IPS-18c (cell line): ENCODE results near the gene CMTM8.
"Not testable (repeated sequence)": the region's sequence is repeated elsewhere in the genome, so short reads cannot be mapped to it uniquely, and the experiment has no call there.

Experiments
- H3K4me3 ChIP-seq: 2 replicates; pipeline ENCODE4 v1.7.0; 2013; ENCODE audit warnings: low read depth, mild to moderate bottlenecking, low read length, moderate library complexity; ENCODE audit not compliant: insufficient read depth
- H3K9me3 ChIP-seq: one replicate; pipeline ENCODE4 v1.6.1; 2013; ENCODE audit warnings: mild to moderate bottlenecking, low read length, moderate library complexity; ENCODE audit not compliant: control insufficient read depth, insufficient read depth

The CMTM8 gene, protein sequence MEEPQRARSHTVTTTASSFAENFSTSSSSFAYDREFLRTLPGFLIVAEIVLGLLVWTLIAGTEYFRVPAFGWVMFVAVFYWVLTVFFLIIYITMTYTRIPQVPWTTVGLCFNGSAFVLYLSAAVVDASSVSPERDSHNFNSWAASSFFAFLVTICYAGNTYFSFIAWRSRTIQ

DNA sequence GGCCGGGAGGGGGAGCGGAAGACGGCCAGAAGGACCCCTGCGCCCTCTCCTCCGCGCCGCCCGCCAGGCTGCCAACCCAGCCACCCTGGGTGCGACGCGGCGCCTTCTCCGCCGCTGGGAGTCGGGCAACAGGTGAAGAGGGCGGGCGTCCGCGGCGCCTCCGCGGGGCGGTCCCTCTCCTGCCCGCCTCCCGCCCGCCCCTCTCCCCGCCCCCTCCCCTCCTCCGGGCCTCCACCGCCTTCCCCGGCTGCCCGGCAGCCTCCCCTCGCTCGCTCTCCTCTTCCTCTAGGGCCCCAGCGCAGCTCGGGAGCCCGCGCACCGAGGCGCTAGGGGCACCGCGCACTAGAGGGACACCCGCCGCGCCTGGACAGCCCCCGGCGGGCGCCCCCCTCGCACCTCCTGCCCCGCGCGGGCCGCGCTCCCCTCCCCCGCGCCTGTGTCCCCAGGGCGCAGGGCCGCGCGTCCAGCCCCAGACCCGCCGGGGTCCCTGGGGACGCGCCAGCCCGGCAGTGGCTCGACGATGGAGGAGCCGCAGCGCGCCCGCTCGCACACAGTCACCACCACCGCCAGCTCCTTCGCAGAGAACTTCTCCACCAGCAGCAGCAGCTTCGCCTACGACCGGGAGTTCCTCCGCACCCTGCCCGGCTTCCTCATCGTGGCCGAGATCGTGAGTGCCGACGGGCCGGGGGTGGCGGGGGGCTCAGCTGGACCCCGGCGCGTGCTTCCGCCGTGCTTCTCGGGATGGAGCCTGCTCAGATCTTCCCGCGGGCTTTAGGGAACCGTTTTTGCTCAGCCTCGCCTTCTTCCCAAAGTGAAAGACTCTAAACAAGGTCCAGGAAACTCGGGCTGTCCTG lies at the start of gene CMTM8:
Gene CMTM8, plus strand, starts transcription at position 228 of the 854 bp plus-strand sequence. Its CDS starts 293 bp downstream, at position 521.
- Histone ChIP-seq H3K4me3 (peak within 1 kb of the TSS; percentile 80), H3K9me3 (no peaks in the 10 kb centered on the region)

DNA sequence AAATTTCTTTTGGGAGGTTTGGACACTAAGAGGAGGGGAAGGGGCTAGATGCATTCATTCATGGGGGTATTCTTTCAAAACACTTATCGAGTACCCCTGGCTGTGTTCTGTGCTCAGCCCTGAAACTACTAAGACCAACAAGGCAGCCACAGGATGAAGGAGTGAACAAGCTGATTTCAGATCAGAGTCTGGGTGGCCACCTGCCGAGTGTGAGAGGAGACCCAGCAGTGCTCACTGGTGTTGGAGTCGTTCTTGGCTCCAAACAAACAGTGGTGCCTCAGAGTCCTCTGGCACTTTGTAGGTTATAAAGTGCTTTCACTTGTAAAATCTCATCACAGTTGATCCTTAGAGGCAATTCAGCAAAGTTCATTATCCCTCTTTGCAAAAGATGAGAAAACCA lies 48.8 kb upstream of the CMTM8 start:
- no peaks in the 10 kb centered on the region for H3K9me3 ChIP-seq
- 0 out of 2 replicates have a peak overlapping the region, but pooled peaks have one; percentile 16 for H3K4me3 ChIP-seq

DNA sequence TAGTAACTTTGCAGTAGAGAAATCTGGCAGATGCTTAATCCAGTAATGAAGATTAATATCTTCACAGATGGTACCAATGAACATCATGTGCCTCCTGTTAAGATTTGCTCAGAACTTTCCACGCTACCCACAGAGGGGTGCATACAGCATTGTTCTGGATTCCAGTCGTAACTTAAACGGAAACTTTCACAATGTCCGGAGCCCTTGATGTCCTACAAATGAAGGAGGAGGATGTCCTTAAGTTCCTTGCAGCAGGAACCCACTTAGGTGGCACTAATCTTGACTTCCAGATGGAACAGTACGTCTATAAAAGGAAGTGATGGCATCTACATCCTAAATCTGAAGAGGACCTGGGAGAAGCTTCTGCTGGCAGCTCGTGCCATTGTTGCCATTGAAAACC lies 47.9 kb upstream of the CMTM8 start:
- not testable (repeated sequence) for H3K9me3 ChIP-seq, H3K4me3 ChIP-seq

DNA sequence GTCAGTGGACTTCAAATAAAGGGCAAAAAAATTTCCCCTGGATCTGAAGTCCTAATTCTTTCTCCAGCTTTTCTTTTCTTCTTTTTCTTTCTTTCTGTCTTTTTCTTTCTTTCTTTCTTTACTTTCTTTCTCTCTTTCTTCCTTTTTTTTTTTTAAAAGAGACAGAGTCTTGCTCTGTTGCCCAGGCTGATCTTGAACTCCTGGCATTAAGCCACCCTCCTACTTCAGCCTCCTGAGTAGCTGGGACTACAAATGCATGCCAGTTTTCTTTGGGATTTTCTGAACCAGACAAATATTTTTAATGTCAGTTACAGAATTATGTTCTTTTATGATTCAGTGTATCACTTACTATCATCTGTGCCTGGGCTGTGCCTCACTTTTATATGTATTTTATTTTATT lies 45.4 kb upstream of the CMTM8 start:
- Histone ChIP-seq H3K9me3 (no peaks in the 10 kb centered on the region), H3K4me3 (no peak overlapping the region)

DNA sequence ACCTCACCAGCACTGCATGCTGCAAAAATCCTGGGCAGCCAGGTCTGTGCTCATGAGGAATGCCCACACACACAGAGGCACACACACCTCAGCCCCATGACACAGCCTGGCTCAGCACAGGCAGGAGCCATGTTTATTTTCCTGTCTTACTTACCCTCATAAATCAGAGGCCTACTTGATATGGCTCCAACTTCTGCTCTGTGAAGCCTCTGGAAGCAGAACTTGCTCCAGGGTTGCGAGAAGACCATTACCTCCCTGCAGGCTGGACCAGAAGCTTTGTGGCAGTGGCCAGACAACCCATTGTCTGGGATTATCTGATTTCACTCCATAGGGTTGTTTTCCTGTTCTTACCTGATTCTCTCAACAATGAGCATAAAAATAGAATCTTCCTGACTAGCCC lies 43.8 kb upstream of the CMTM8 start:
- Histone ChIP-seq H3K4me3 (no peak overlapping the region), H3K9me3 (no peaks in the 10 kb centered on the region)

DNA sequence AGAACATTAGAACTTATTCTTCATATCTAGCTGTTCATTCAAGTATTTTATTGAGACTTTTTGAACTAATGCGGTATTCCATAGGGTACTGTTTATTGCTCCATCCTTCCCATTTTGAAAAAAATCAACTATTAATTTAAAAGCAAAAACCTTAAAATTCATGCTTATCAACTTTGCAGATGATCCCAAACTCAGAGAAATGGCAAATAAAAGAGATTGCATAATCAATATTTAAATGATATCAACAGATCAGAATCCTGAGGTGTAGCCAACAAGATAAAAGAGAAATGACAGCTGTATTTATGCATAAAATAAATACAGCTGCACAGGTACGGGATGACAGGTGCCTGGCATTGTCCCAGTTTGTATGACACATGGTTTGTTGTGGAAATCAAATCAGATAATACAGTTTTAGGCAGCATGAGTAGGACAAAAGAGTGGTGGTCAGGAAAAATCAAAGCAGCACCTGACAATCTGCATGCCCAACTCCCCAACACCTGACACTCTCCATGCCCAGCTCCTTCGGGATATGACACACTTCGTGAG lies 42.4 kb upstream of the CMTM8 start:
- no peaks in the 10 kb centered on the region for H3K9me3 ChIP-seq
- H3K4me3 ChIP-seq: no peak overlapping the region

DNA sequence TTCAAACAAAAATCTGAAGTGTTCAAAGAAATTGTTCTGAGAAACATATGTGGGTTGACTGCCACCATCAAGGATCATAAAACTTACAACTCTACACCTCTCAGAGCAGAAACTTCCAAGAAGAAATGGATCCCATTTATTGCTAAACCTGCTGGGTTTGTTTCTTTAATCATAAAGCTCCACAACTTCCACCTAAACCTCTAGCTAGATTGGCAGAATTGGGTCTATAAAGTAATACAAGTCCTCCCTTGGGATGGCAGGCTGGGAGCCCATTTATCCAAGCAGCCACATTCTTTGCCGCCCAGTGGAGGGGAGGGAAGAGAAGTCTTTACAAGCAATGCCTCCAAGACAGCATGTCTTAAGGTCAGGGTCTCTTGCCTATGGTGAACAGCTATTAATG lies 40.5 kb upstream of the CMTM8 start:
- no peak overlapping the region for H3K4me3 ChIP-seq
- no peaks in the 10 kb centered on the region for H3K9me3 ChIP-seq

DNA sequence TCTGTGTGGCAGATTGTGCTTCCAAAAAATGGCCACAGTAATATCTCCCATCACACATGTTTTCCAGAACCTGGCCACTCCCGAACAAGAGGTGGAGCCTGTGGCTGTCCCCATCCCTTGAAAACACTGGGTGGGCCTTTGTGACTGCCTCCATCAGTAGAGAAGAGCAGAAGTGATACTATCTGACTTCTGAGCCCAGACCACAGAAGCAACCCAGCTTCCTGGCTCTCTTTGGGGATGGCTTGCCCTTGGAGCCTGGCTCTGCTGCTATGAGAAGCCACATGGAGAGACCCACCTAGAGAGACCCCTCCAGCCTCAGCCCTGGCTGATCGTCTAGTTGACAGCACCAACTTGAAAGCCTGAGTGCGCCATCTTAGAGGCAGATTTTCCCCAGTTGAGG lies 39.8 kb upstream of the CMTM8 start:
- Histone ChIP-seq H3K4me3 (no peak overlapping the region), H3K9me3 (no peaks in the 10 kb centered on the region)

DNA sequence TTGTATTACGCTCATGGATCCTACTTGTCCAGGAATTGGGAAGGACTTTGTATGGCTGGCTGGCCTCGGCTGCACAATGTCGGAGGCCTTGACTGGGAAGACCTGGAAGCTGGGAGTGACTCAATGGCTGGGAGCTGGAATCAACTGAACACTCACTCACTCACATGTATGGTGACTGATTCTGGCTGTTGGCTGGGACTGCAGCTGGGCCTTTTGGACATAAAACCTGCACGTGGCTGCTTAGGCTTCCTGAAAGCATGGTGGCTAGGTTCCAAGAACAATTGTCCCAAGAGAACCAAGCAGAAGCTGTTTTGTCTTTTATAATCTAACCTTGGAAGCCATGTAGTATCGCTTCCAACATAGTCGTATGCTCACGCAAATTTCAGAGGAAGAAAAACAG lies 38.0 kb upstream of the CMTM8 start:
- H3K9me3 ChIP-seq: no peaks in the 10 kb centered on the region
- H3K4me3 ChIP-seq: no peak overlapping the region

DNA sequence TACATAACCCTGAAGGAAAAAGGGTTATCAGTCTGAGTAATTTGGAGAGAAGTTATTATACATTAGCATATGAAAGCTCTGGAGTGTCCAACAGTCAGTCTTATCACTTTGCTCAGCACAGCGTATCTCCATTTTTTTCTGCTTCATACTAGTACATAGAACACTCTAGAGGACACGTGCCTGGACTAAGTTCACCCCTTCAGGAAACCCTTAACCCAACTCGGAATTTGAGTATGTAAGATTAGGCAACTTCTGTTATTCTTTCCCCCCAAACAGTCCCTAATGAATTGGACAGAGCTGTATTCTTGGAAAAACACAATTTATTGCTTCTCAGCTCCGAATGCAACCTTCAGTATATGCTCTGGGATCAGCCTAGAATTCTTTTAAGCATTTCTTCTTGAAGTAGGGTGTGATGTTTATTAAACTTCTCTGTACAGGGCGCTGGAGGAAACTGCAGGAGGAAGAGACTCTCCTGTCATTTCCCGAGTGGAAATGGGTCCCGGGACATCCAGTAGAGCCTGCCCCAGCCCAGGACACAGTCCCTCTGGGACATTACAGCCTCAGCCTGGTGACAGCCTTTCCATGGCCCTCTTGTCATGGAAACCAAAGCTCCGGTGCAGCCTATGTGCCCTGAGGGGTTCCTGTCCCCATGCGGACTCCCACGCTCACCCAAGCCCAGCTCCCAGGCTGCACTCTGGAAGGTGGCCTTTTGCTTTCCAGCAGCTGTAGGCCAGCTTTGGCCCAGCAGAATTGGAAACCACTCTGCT lies 37.3 kb upstream of the CMTM8 start:
- Histone ChIP-seq H3K9me3 (no peaks in the 10 kb centered on the region), H3K4me3 (no peak overlapping the region)

DNA sequence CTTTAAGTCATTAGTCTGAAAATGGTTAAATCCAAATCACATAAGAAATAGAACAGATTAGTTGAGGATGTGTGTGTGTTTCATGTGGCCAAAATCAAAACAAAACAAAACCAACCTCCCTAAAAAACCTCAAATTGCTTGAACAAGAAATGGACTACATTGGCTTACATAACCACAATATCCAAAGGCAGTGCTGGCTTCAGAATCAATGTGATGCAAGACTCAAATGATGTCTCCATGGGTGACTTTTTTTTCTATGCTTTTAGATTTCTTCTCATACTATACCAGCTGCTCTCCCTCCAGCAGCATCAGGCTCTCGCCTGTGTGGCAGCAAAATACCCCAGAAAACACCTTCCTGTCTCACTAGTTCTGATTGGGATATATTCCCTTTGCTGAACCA lies 36.0 kb upstream of the CMTM8 start:
- H3K4me3 ChIP-seq: no peak overlapping the region

DNA sequence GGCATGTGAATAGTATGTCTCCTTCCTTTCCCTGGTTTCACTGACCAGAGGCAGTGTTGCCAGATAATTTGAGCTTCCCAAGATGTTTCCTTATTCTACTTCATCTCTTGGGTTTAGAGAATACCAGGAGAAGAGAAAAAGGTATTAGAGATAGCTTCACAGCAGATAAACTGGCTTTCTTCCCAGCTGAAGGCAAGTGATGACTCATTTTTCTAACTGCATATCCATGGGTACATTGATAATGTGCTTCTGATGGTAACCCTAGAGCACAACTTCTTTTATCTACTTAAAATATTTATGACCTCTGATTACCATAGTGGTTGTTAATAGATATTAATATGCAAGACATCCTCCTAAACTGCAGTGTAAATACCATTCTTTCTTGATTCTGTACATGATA lies 34.6 kb upstream of the CMTM8 start:
- H3K4me3 ChIP-seq: no peak overlapping the region
- no peaks in the 10 kb centered on the region for H3K9me3 ChIP-seq

More for the DNA sequence above, 36.0 kb upstream of the CMTM8 start:
- H3K9me3 ChIP-seq: no peaks in the 10 kb centered on the region

DNA sequence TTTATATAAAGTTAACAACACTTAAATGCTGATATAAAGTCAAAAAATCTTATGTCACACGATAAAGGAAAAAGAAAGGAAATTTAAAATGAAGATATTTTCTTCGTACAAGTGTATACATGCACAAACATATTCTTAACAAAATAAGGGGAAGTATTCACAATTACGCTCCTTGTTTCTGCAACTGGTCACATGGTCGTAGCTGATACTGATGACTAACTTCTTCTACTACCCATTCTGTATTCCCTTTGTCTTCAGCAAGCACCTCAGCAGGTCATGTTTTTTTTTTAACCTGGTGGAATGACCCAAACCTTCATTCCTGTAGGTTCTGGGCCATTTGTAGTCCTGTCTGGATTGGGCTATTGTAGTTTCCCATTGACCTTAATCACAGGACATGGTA lies 30.0 kb upstream of the CMTM8 start:
- Histone ChIP-seq H3K9me3 (no peaks in the 10 kb centered on the region), H3K4me3 (no peak overlapping the region)

DNA sequence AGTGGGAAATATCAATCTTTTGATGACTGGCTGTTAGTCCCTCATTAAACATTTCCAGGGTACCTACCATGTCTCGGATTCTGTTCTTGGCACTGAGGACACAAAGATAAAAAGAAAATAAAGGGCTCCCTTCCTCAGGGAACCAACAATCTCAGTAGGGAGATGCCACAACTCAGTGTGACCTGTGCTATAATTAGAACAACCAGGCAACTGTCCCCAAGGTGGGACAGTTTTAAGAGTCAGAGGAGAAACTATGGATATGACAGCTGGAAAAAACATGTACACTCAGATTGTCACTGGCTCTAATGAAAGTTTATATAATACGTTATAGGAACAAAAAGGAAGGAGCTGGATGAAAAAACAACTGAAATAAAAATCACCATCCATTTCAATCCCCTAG lies 23.3 kb upstream of the CMTM8 start:
- Histone ChIP-seq H3K9me3 (no peaks in the 10 kb centered on the region), H3K4me3 (no peak overlapping the region)

DNA sequence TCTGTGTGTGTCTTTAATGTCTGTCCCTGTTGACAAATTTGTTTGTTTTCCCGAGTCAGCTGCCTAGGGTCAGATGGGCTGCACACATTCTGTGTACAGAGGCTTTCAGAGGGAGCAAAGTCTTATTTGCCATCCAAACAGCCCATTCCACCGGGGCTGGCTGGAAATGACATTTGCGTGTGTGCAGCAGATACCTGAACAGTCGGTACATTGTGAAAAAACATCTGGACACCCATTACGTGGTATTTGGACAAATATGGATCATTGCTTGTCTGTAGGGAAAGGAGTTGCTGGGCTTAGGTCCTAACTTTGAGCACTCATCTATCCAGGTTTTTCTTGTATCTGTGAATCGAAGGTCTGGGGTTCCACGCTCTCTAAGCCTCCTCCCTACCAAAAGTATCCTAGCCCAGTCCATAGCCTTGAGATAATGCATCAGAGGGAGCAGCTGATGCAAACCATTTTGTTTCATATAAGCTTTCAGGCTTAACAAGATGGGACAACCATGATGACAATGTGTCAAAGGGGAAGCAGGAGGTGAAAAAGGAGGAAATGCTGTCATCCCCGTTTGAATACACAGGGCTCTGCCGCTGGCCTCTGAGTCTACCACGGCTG lies 22.2 kb upstream of the CMTM8 start:
- H3K4me3 ChIP-seq: no peak overlapping the region

DNA sequence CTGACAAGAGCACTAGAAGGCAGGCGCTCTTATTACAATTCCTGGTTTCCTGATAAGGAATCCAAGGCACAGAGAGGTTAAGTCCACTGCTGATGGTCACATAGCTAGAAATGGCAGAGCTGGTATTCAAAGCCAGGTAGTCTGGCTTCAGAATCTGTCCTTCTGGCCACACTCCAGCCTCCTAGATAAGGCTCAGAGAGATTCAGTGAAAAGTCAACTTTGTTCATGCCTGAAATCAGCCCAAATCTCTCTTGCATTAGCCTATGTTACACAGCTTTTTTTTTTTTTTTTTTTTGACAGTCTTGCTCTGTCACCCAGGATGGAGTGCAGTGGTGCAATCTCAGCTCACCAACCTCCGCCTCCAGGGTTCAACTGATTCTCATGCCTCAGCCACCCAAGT lies 21.1 kb upstream of the CMTM8 start:
- Histone ChIP-seq H3K4me3 (no peak overlapping the region), H3K9me3 (no peaks in the 10 kb centered on the region)

More for the DNA sequence above, 22.2 kb upstream of the CMTM8 start:
- no peaks in the 10 kb centered on the region for H3K9me3 ChIP-seq

DNA sequence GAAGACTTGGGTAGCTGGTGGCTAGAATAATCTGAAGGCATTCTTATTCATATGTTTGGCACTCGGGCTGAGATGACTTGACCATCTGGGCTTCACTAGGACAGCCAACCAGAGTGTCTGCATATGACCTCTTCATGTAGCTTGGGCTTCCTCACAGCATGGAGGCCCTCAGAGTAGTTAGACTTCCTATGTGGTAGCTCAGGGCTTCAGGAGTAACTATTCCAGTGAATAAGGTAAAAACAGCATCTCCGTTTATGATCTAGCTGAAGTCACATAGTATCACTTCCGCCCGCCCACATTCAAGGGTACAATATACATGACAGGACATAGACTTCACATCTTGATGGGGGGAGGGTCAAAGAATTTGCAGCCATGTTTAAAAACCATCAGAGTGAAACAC lies 18.9 kb upstream of the CMTM8 start:
- no peaks in the 10 kb centered on the region for H3K9me3 ChIP-seq

More for the DNA sequence above, 18.9 kb upstream of the CMTM8 start:
- no peak overlapping the region for H3K4me3 ChIP-seq
